ENCODE results near the gene MIGA2.

DNA sequence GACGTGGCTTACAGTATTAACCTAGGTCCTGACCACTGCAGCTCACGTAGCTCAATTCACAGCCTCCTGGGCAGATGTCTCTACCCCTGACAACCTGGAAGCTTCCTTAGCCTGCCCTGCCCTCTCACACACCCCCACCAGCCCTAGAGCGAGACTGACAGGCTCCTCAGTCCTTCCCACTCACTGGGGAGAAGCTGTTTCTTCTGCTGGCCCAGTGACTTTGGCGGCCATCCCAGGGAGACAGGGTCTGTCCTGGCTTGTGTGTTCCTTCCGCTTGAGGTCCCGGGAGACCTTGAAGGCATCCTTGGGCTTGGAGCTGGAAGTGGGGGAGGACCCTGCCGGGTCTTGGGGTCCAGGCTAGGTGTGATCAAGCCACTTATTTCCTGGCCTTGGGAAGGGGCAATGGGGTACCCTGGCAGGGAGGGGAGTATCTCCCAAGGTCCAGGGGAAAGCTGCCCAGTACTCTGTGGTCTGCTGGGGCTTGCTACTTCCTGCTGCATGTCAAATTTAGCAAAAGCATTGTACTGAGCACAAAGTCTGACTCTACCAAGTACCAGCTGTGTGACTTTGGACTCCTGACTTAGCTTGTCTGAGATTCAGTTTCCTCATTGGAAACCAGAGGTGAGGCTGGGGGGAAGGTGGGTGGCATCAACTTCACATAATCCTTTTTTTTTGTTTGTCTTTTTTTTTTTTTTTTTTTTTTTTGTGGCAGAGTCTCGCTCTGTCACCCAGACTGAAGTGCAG, 1.9 kb downstream of the MIGA2 start:
- TF ChIP-seq CTCF (IDR thresholded peaks at IDR 0.05; ENCODE audit: low read depth, low read length, missing input control) (no peak), FOXA1 (IDR thresholded peaks at IDR 0.05) (no peak), FOXA2 (IDR thresholded peaks at IDR 0.05) (no peak)
